K562 (cell line): ENCODE data around the gene ZNF541. TPM values are rescaled to one million over a fixed set of nuclear protein-coding genes. Genes with fewer than 3 reads are reported as not detected.

Experiments used
- ATF7 ChIP-seq: fragments of 450-650 bp; IDR thresholded peaks from 2 replicates; pipeline ENCODE4 v1.7.1; 2014; ENCODE audit warnings: mild to moderate bottlenecking, moderate library complexity
- JUND ChIP-seq, 2 experiments: IDR thresholded peaks; 2 replicates in 1 of 2; 3 replicates in 1 of 2; pipeline ENCODE4 v1.6.1; 2011; ENCODE audit warnings: borderline replicate concordance in 2 of 2, low read depth in 2 of 2, low read length in 2 of 2, improper control_type of control experiment in 1 of 2, missing biosample characterization in 1 of 2, missing genetic modification characterization in 1 of 2, missing genetic modification reagents in 1 of 2
- MTF1 ChIP-seq: fragments of 250-450 bp; sonication (Bioruptor Pico); IDR thresholded peaks from 2 replicates; pipeline ENCODE4 v1.9.0; 2021; ENCODE audit warnings: moderate library complexity, mild to moderate bottlenecking, inconsistent platforms, borderline replicate concordance
- POLR3A ChIP-seq: IDR thresholded peaks from 2 replicates; pipeline ENCODE4 v1.6.1; 2011; ENCODE audit warnings: borderline replicate concordance, mild to moderate bottlenecking, moderate library complexity; ENCODE audit not compliant: insufficient read length, insufficient read depth; ENCODE audit errors: extremely low read depth
- RAD21 ChIP-seq, 2 experiments: fragments of 250-450 bp in 1 of 2; fragments of 450-650 bp in 1 of 2; sonication (Bioruptor Pico) in 1 of 2; formaldehyde crosslinking in 1 of 2; IDR thresholded peaks in 1 of 2; conservative IDR thresholded peaks in 1 of 2; 2 replicates each; pipeline versions ENCODE4 v1.4.0 to v1.8.0; 2020 to 2022; ENCODE audit warnings: mild to moderate bottlenecking in 2 of 2, moderate library complexity in 1 of 2
- SNAPC5 ChIP-seq: fragments of 250-450 bp; sonication (Bioruptor Pico); IDR thresholded peaks from 2 replicates; pipeline ENCODE4 v1.8.0; 2021; ENCODE audit warnings: moderate library complexity, mild to moderate bottlenecking, inconsistent platforms
- SRSF1 ChIP-seq: fragments of 200-400 bp; formaldehyde crosslinking; IDR thresholded peaks from 2 replicates; pipeline ENCODE4 v1.6.1; 2017; ENCODE audit warnings: mild to moderate bottlenecking, low read depth, low read length, moderate library complexity
- SRSF3 ChIP-seq: fragments of 200-400 bp; formaldehyde crosslinking; IDR thresholded peaks from 2 replicates; pipeline ENCODE4 v1.6.1; 2016; ENCODE audit warnings: mild to moderate bottlenecking, low read length, moderate library complexity; ENCODE audit not compliant: insufficient read depth
- TBP ChIP-seq: optimal IDR thresholded peaks from 2 replicates; pipeline ENCODE3; 2011; ENCODE audit warnings: low read depth, low read length, improper control_type of control experiment
- ZBTB17 ChIP-seq: fragments of 450-650 bp; formaldehyde crosslinking; IDR thresholded peaks from 2 replicates; pipeline ENCODE4 v1.4.0; 2020; ENCODE audit warnings: mild to moderate bottlenecking
- ZBTB5 ChIP-seq: fragments of 450-650 bp; IDR thresholded peaks from 2 replicates; pipeline ENCODE4 v1.6.1; 2017; ENCODE audit warnings: antibody characterized with exemption
- ZNF143 ChIP-seq: sonication (generic); formaldehyde crosslinking; IDR thresholded peaks from 2 replicates; pipeline ENCODE4 v1.9.0; 2022; ENCODE audit warnings: mild to moderate bottlenecking, missing genetic modification reagents
- ZNF174 ChIP-seq: fragments of 250-450 bp; sonication (Bioruptor Pico); IDR thresholded peaks from 2 replicates; pipeline ENCODE4 v1.4.0; 2020; ENCODE audit warnings: mild to moderate bottlenecking
- ZNF407 ChIP-seq: fragments of 450-650 bp; IDR thresholded peaks from 2 replicates; pipeline ENCODE4 v1.6.1; 2016; ENCODE audit warnings: low read depth
- ZNF507 ChIP-seq: conservative IDR thresholded peaks from 2 replicates; pipeline ENCODE4 v1.6.1; 2017; ENCODE audit warnings: missing genetic modification characterization, missing compliant biosample characterization
- ZNF780A ChIP-seq: fragments of 250-450 bp; sonication (Bioruptor Pico); IDR thresholded peaks from 2 replicates; pipeline ENCODE4 v1.5.0; 2021; ENCODE audit warnings: mild to moderate bottlenecking
- polyA plus RNA-seq, 8 experiments: library from polyadenylated mRNA; depleted of rRNA in 4 of 8; stranded (reverse) in 5 of 8; unstranded in 3 of 8; fragments of >200 nt; fragmentation: Nextera tagmentation in 2 of 8; fragmentation: Illumina TruSeq in 1 of 8; extraction: Ambion mirVana in 2 of 8; extraction: Trizol in 1 of 8; gene quantifications; 2 replicates each; pipeline versions ENCODE4 v1.2.1 to v1.2.3, GENCODE V29; 2011 to 2014; ENCODE audit warnings: inconsistent platforms in 1 of 8, missing spikeins in 1 of 8
- total RNA-seq, 7 experiments: library from RNA; depleted of rRNA in 6 of 7; stranded (reverse); fragments of >200 nt in 6 of 7; fragmentation: Illumina TruSeq in 2 of 7; extraction: Trizol in 2 of 7; gene quantifications; 2 replicates each; pipeline versions ENCODE4 v1.2.1 to v1.2.3, GENCODE V29; 2011 to 2021; ENCODE audit warnings: low replicate concordance in 1 of 7

The ZNF541 gene
- total and polyA plus RNA-seq, 9 of the 15 experiments (the other 6 are each of a cell fraction or from before 2014, with no cell fraction given), result 0.04 to 0.11 (median 0.05) TPM; not detected in 1

- TF ChIP-seq POLR3A (no peak), TBP (no peak), ZNF780A (CRISPR knock-in tag) (no peak), SNAPC5 (CRISPR knock-in tag) (no peak), ZNF407 (no peak), MTF1 (CRISPR knock-in tag) (no peak), ZBTB17 (CRISPR knock-in tag) (no peak), JUND (IDR thresholded peaks at IDR 0.05; ENCODE audit: borderline replicate concordance, low read depth, low read length) (no peak; the same call in 1 of the 2 replicates), JUND (tag; IDR thresholded peaks at IDR 0.05; ENCODE audit: borderline replicate concordance, low read depth, low read length) (no peak), RAD21 (CRISPR knock-in tag; conservative IDR thresholded peaks at IDR 0.05 in 1 of 2, IDR thresholded peaks at IDR 0.05 in 1 of 2) (no peak), ZNF174 (CRISPR knock-in tag) (no peak), SRSF3 (no peak), ATF7 (peak; percentile 32; the same call in 1 of the 2 replicates), SRSF1 (no peak), ZBTB5 (no peak), ZNF143 (no peak), ZNF507 (tag) (no peak)
Observed at GRCh38 chr19:47531640-47532387, 41.1 kb downstream of the ZNF541 start (continued).
